Measurements from ENCODE around the gene SFI1.

Gene SFI1

GRCh38 chr22:31618471-31619176 is 122.3 kb downstream of the SFI1 start:
- DNase-seq = no peak

- no peak for DNase-seq
Observed at GRCh38 chr22:31619611-31620300, 123.4 kb downstream of the SFI1 start.

- no peak for DNase-seq
Observed at GRCh38 chr22:31620756-31621480, 124.6 kb downstream of the SFI1 start.

GRCh38 chr22:31621507-31622124 is 125.3 kb downstream of the SFI1 start:
- DNase-seq = no peak

GRCh38 chr22:31622980-31623379 is 126.6 kb downstream of the SFI1 start:
- no peak for DNase-seq

GRCh38 chr22:31623592-31624304 is 127.4 kb downstream of the SFI1 start:
- no peak for DNase-seq

GRCh38 chr22:31625257-31625640 is 128.9 kb downstream of the SFI1 start:
- no peak for DNase-seq

- no peak for DNase-seq
Observed at GRCh38 chr22:31625661-31626426, 129.5 kb downstream of the SFI1 start.

GRCh38 chr22:31626427-31627150 is 130.3 kb downstream of the SFI1 start:
- DNase-seq = no peak

GRCh38 chr22:31627223-31627731 is 130.9 kb downstream of the SFI1 start:
- DNase-seq = no peak

- DNase-seq = no peak
Observed at GRCh38 chr22:31628362-31628761, 132.0 kb downstream of the SFI1 start.

- DNase-seq = no peak
Observed at GRCh38 chr22:31628969-31629708, 132.8 kb downstream of the SFI1 start.

GRCh38 chr22:31629741-31630184 is 133.4 kb downstream of the SFI1 start:
- no peak for DNase-seq

GRCh38 chr22:31630331-31631329 is 134.3 kb downstream of the SFI1 start:
- DNase-seq = peak; percentile 85 to 86

GRCh38 chr22:31631436-31631835 is 135.1 kb downstream of the SFI1 start:
- DNase-seq = no peak

GRCh38 chr22:31635638-31636306 is 139.4 kb downstream of the SFI1 start:
- no peak for DNase-seq

GRCh38 chr22:31637447-31637890 is 141.1 kb downstream of the SFI1 start:
- peak; percentile 70 to 71 for DNase-seq
